ENCODE data around the gene FOXD4.
"Not testable (repeated sequence)": the region's sequence is repeated elsewhere in the genome, so short reads cannot be mapped to it uniquely, and the experiment has no call there.

- not testable (repeated sequence) for TF ChIP-seq CTCF, POLR2A (IDR thresholded peaks at IDR 0.05)
These were observed 30.4 kb downstream of the FOXD4 start for GRCh38 chr9:87860-88259.

All from right lobe of liver (tissue), 4 donors.